GM12892 (cell line): ENCODE data around the gene DTX3.

Source experiments
- POLR2A ChIP-seq: IDR thresholded peaks from 2 replicates; pipeline ENCODE4 v1.6.1; 2011; ENCODE audit warnings: low read depth, low read length, control low read depth
- POLR2AphosphoS5 ChIP-seq: IDR thresholded peaks from 2 replicates; pipeline ENCODE4 v1.6.1; 2011; ENCODE audit warnings: low read depth, low read length, control low read depth
- TAF1 ChIP-seq: IDR thresholded peaks from 2 replicates; pipeline ENCODE4 v1.6.1; 2011; ENCODE audit warnings: low read depth, mild to moderate bottlenecking, control low read depth, low read length, borderline replicate concordance

GRCh38 chr12:57558864-57559263 is 45.8 kb upstream of the DTX3 start:
- TF ChIP-seq TAF1, result no peak
- TF ChIP-seq POLR2A, result no peak
- TF ChIP-seq POLR2AphosphoS5, result no peak
